WTC11 (cell line): ENCODE measurements around the gene GALNT5. TPM values are rescaled to one million over a fixed set of nuclear protein-coding genes. Genes with fewer than 3 reads are reported as not detected.

ENCODE experiments used
- ATAC-seq: fragments of 200-7000 bp; cut with Tn5 transposase; 2 replicates; pipeline ENCODE4 v1.10.0; 2021; ENCODE audit warnings: mild to moderate bottlenecking, moderate library complexity
- CTCF ChIA-PET: fragments of 300-600 bp; sonication (Branson Sonifier 250); formaldehyde crosslinking; loops from one replicate; lab custom pipeline; 2021; ENCODE audit warnings: antibody characterized with exemption; lab: Charles Lee
- POLR2A ChIA-PET: fragments of 350-600 bp; sonication (Branson Sonifier 250); formaldehyde crosslinking; loops from one replicate; lab custom pipeline; 2021; ENCODE audit warnings: antibody characterized with exemption; lab: Charles Lee
- DNase-seq: peaks from one replicate; pipeline ENCODE4 v3.0.0; 2021; ENCODE audit warnings: low spot score
- H3K27ac Mint-ChIP-seq: 2 replicates; pipeline ENCODE4 v1.8.0; 2021; ENCODE audit warnings: mixed read lengths
- H3K27me3 Mint-ChIP-seq: 2 replicates; pipeline ENCODE4 v1.8.0; 2021; ENCODE audit warnings: low read depth, mild to moderate bottlenecking, moderate library complexity, mixed read lengths
- H3K36me3 Mint-ChIP-seq: 2 replicates; pipeline ENCODE4 v1.8.0; 2021; ENCODE audit warnings: mixed read lengths
- H3K4me1 Mint-ChIP-seq: 2 replicates; pipeline ENCODE4 v1.8.0; 2022; ENCODE audit warnings: mixed read lengths
- H3K4me3 Mint-ChIP-seq: 2 replicates; pipeline ENCODE4 v1.8.0; 2021; ENCODE audit warnings: mild to moderate bottlenecking, moderate library complexity, mixed read lengths
- H3K9me3 Mint-ChIP-seq: 2 replicates; pipeline ENCODE4 v1.8.0; 2021; ENCODE audit warnings: mixed read lengths
- ATF6 ChIP-seq: sonication (generic); formaldehyde crosslinking; IDR thresholded peaks from 2 replicates; pipeline ENCODE4 v1.8.1; 2023; ENCODE audit warnings: mild to moderate bottlenecking, missing genetic modification reagents
- E2F1 ChIP-seq: sonication (generic); formaldehyde crosslinking; IDR thresholded peaks from 2 replicates; pipeline ENCODE4 v1.8.0; 2022; ENCODE audit warnings: mild to moderate bottlenecking, missing genetic modification reagents
- ELF4 ChIP-seq: sonication (generic); formaldehyde crosslinking; IDR thresholded peaks from 2 replicates; pipeline ENCODE4 v1.8.1; 2022; ENCODE audit warnings: low read depth, mild to moderate bottlenecking, moderate library complexity, missing genetic modification reagents
- ETV6 ChIP-seq: sonication (generic); formaldehyde crosslinking; IDR thresholded peaks from 2 replicates; pipeline ENCODE4 v1.8.1; 2022; ENCODE audit warnings: mild to moderate bottlenecking, missing genetic modification reagents
- FOXP1 ChIP-seq: sonication (generic); formaldehyde crosslinking; IDR thresholded peaks from 2 replicates; pipeline ENCODE4 v1.8.0; 2022; ENCODE audit warnings: missing genetic modification reagents, mild to moderate bottlenecking, moderate library complexity, borderline replicate concordance
- FOXP4 ChIP-seq: sonication (generic); formaldehyde crosslinking; IDR thresholded peaks from 2 replicates; pipeline ENCODE4 v1.8.0; 2022; ENCODE audit warnings: mild to moderate bottlenecking, missing genetic modification reagents
- GABPB1 ChIP-seq: sonication (generic); formaldehyde crosslinking; IDR thresholded peaks from 2 replicates; pipeline ENCODE4 v1.8.1; 2023; ENCODE audit warnings: mild to moderate bottlenecking, missing genetic modification reagents
- KAT7 ChIP-seq: sonication (generic); formaldehyde crosslinking; IDR thresholded peaks from 2 replicates; pipeline ENCODE4 v1.8.1; 2023; ENCODE audit warnings: missing genetic modification reagents, mild to moderate bottlenecking, borderline replicate concordance
- MAX ChIP-seq: sonication (generic); formaldehyde crosslinking; IDR thresholded peaks from 2 replicates; pipeline ENCODE4 v1.8.0; 2022; ENCODE audit warnings: mild to moderate bottlenecking, missing genetic modification reagents
- NR1H2 ChIP-seq: sonication (generic); formaldehyde crosslinking; IDR thresholded peaks from 2 replicates; pipeline ENCODE4 v1.9.0; 2021; ENCODE audit warnings: mild to moderate bottlenecking, moderate library complexity, missing genetic modification reagents
- PRRX2 ChIP-seq: fragments of 250-450 bp; sonication (Bioruptor Pico); IDR thresholded peaks from 2 replicates; pipeline ENCODE4 v1.8.0; 2021; ENCODE audit warnings: mild to moderate bottlenecking
- SMAD3 ChIP-seq: sonication (generic); formaldehyde crosslinking; IDR thresholded peaks from 2 replicates; pipeline ENCODE4 v1.8.0; 2022; ENCODE audit warnings: missing genetic modification reagents, mild to moderate bottlenecking, borderline replicate concordance
- SP1 ChIP-seq: sonication (generic); formaldehyde crosslinking; conservative IDR thresholded peaks from 2 replicates; pipeline ENCODE4 v1.8.1; 2022; ENCODE audit warnings: missing genetic modification reagents
- TCF7 ChIP-seq: sonication (generic); formaldehyde crosslinking; IDR thresholded peaks from 2 replicates; pipeline ENCODE4 v1.8.0; 2022; ENCODE audit warnings: mild to moderate bottlenecking, low read depth, missing genetic modification reagents, moderate library complexity
- USF2 ChIP-seq: sonication (generic); formaldehyde crosslinking; IDR thresholded peaks from 2 replicates; pipeline ENCODE4 v1.8.1; 2023; ENCODE audit warnings: mild to moderate bottlenecking, missing genetic modification reagents, moderate library complexity
- ZNF138 ChIP-seq: sonication (generic); formaldehyde crosslinking; conservative IDR thresholded peaks from 2 replicates; pipeline ENCODE4 v1.8.1; 2022; ENCODE audit warnings: mild to moderate bottlenecking, moderate library complexity, missing genetic modification reagents
- ZNF219 ChIP-seq: sonication (generic); formaldehyde crosslinking; IDR thresholded peaks from 2 replicates; pipeline ENCODE4 v1.8.0; 2023; ENCODE audit warnings: missing genetic modification reagents, mild to moderate bottlenecking, borderline replicate concordance
- ZNF396 ChIP-seq: fragments of 250-450 bp; sonication (Bioruptor Pico); IDR thresholded peaks from 2 replicates; pipeline ENCODE4 v1.8.0; 2021; ENCODE audit warnings: mild to moderate bottlenecking, moderate library complexity, borderline replicate concordance
- ZNF423 ChIP-seq: fragments of 250-450 bp; sonication (Bioruptor Pico); IDR thresholded peaks from 2 replicates; pipeline ENCODE4 v2.1.2; 2022; ENCODE audit warnings: mild to moderate bottlenecking, moderate library complexity
- ZNF532 ChIP-seq: fragments of 250-450 bp; sonication (Bioruptor Pico); IDR thresholded peaks from 2 replicates; pipeline ENCODE4 v1.9.0; 2021; ENCODE audit warnings: mild to moderate bottlenecking, borderline replicate concordance
- total RNA-seq: library from RNA; stranded (reverse); gene quantifications from 3 replicates; pipeline ENCODE4 v1.2.3, GENCODE V29; 2021

The GALNT5 gene
- total RNA-seq, 1 experiment from 2014 or later, result 0.17 TPM

GRCh38 chr2:157250836-157251235 is 6.7 kb upstream of the GALNT5 start:
- H3K4me3 Mint-ChIP-seq, result no peak overlapping the region
- TF ChIP-seq NR1H2 (CRISPR knock-in tag) (no peak), ZNF138 (CRISPR knock-in tag) (no peak)
- ChIA-PET POLR2A (no interaction called here), CTCF (no interaction called here)
- peaks cover 18% of the 10 kb centered on the region for H3K4me1 Mint-ChIP-seq
- H3K27ac Mint-ChIP-seq, result no peak overlapping the region
- no peaks in the 10 kb centered on the region for H3K27me3 Mint-ChIP-seq
- H3K9me3 Mint-ChIP-seq, result no peaks in the 10 kb centered on the region
- ATAC-seq (no peak), DNase-seq (no peak)
- no peaks in the 10 kb centered on the region for H3K36me3 Mint-ChIP-seq

- Mint-ChIP-seq H3K9me3 (no peaks in the 10 kb centered on the region), H3K27ac (no peak overlapping the region), H3K4me3 (no peak overlapping the region), H3K27me3 (no peaks in the 10 kb centered on the region), H3K36me3 (no peaks in the 10 kb centered on the region), H3K4me1 (peaks cover 7% of the 10 kb centered on the region)
- TF ChIP-seq ETV6 (CRISPR knock-in tag), result no peak
- DNase-seq (no peak), ATAC-seq (no peak)
- POLR2A ChIA-PET, result no interaction called here
- CTCF ChIA-PET, result no interaction called here
Observed at GRCh38 chr2:157251932-157252331, 5.6 kb upstream of the GALNT5 start.

- Mint-ChIP-seq H3K36me3 (no peaks in the 10 kb centered on the region), H3K4me1 (peaks cover 5% of the 10 kb centered on the region), H3K27ac (no peak overlapping the region), H3K9me3 (no peaks in the 10 kb centered on the region), H3K27me3 (no peaks in the 10 kb centered on the region), H3K4me3 (no peak overlapping the region)
- DNase-seq (no peak), ATAC-seq (no peak)
- POLR2A ChIA-PET, result no interaction called here
- no peak for TF ChIP-seq TCF7
- CTCF ChIA-PET, result no interaction called here
Observed at GRCh38 chr2:157252529-157252928, 5.0 kb upstream of the GALNT5 start.

- peaks cover 13% of the 10 kb centered on the region for H3K4me1 Mint-ChIP-seq
- no peaks in the 10 kb centered on the region for H3K36me3 Mint-ChIP-seq
- H3K27ac Mint-ChIP-seq, result no peak overlapping the region
- no peak for ATAC-seq
- ChIA-PET POLR2A (no interaction called here), CTCF (no interaction called here)
- no peak overlapping the region for H3K4me3 Mint-ChIP-seq
- no peak for DNase-seq
- H3K9me3 Mint-ChIP-seq, result no peaks in the 10 kb centered on the region
- no peaks in the 10 kb centered on the region for H3K27me3 Mint-ChIP-seq
- TF ChIP-seq SP1, result no peak
- no peak for TF ChIP-seq PRRX2 (CRISPR knock-in tag)
- no peak for TF ChIP-seq KAT7 (CRISPR knock-in tag)
- no peak for TF ChIP-seq USF2 (CRISPR knock-in tag)
- no peak for TF ChIP-seq ZNF219 (CRISPR knock-in tag)
- no peak for TF ChIP-seq FOXP4 (CRISPR knock-in tag)
- no peak for TF ChIP-seq ZNF423 (CRISPR knock-in tag)
- TF ChIP-seq E2F1 (CRISPR knock-in tag), result no peak
- no peak for TF ChIP-seq ELF4
- no peak for TF ChIP-seq ZNF396 (CRISPR knock-in tag)
- TF ChIP-seq ZNF532 (CRISPR knock-in tag), result no peak
- no peak for TF ChIP-seq GABPB1 (CRISPR knock-in tag)
- no peak for TF ChIP-seq SMAD3 (CRISPR knock-in tag)
- no peak for TF ChIP-seq FOXP1 (CRISPR knock-in tag)
- no peak for TF ChIP-seq MAX (CRISPR knock-in tag)
- TF ChIP-seq ATF6 (CRISPR knock-in tag), result no peak
Observed at GRCh38 chr2:157254041-157254440, 3.5 kb upstream of the GALNT5 start.
